Stomach smooth muscle (tissue), 2 donors: ENCODE results near the gene IFT80.
"Not testable (repeated sequence)": the region's sequence is repeated elsewhere in the genome, so short reads cannot be mapped to it uniquely, and the experiment has no call there.

Source experiments
- H3K27ac ChIP-seq: one replicate; pipeline ENCODE4 v1.7.0; 2013; ENCODE audit warnings: mild to moderate bottlenecking, low read length, inconsistent platforms
- H3K27me3 ChIP-seq, 2 donors: one replicate each; pipeline ENCODE4 v1.7.0; 2013; ENCODE audit warnings: low read length in 2 of 2; ENCODE audit not compliant: insufficient read depth in 2 of 2, control insufficient read depth in 1 of 2
- H3K36me3 ChIP-seq, 2 donors: one replicate each; pipeline ENCODE4 v1.7.0; 2013; ENCODE audit warnings: low read length in 2 of 2; ENCODE audit not compliant: control insufficient read depth in 2 of 2, insufficient read depth in 2 of 2
- H3K4me1 ChIP-seq: one replicate; pipeline ENCODE4 v1.7.0; 2013; ENCODE audit warnings: low read length; ENCODE audit not compliant: control insufficient read depth, insufficient read depth
- H3K4me3 ChIP-seq, 2 donors: one replicate each; pipeline ENCODE4 v1.7.0; 2013; ENCODE audit warnings: low read length in 2 of 2
- H3K9ac ChIP-seq, 2 donors: one replicate each; pipeline ENCODE4 v1.7.0; 2013; ENCODE audit warnings: low read length in 2 of 2, mild to moderate bottlenecking in 1 of 2
- H3K9me3 ChIP-seq, 2 donors: one replicate each; pipeline ENCODE4 v1.7.0; 2013; ENCODE audit warnings: low read length in 2 of 2; ENCODE audit not compliant: control insufficient read depth in 2 of 2
- donor health status: healthy.
- donor health status: Pancreatic carcinoma.

The IFT80 gene

GRCh38 chr3:160365869-160366522 lies 33.0 kb downstream of the IFT80 start:
- Histone ChIP-seq H3K4me3 (no peak overlapping the region), H3K36me3 (peaks cover 0 to 3% of the 10 kb centered on the region in 2 donors)

GRCh38 chr3:160362896-160363295 lies 36.1 kb downstream of the IFT80 start:
- not testable (repeated sequence) for H3K27ac ChIP-seq, H3K9me3 ChIP-seq, H3K4me1 ChIP-seq, H3K4me3 ChIP-seq, H3K36me3 ChIP-seq, H3K9ac ChIP-seq, H3K27me3 ChIP-seq

More at GRCh38 chr3:160365869-160366522, 33.0 kb downstream of the IFT80 start:
- Histone ChIP-seq H3K27me3 (no peaks in the 10 kb centered on the region), H3K4me1 (no peaks in the 10 kb centered on the region), H3K9ac (no peak overlapping the region), H3K27ac (no peak overlapping the region), H3K9me3 (no peaks in the 10 kb centered on the region)

GRCh38 chr3:160355826-160356225 lies 43.2 kb downstream of the IFT80 start:
- Histone ChIP-seq H3K4me3 (no peak overlapping the region), H3K9ac (no peak overlapping the region), H3K27me3 (no peaks in the 10 kb centered on the region), H3K27ac (no peak overlapping the region), H3K4me1 (no peaks in the 10 kb centered on the region), H3K9me3 (no peaks in the 10 kb centered on the region), H3K36me3 (no peaks in the 10 kb centered on the region)

GRCh38 chr3:160346511-160346910 lies 52.5 kb downstream of the IFT80 start:
- no peaks in the 10 kb centered on the region for H3K4me1 ChIP-seq
- H3K9ac ChIP-seq, result no peak overlapping the region
- no peak overlapping the region for H3K4me3 ChIP-seq
- no peak overlapping the region for H3K27ac ChIP-seq
- H3K36me3 ChIP-seq, result no peaks in the 10 kb centered on the region
- no peaks in the 10 kb centered on the region for H3K27me3 ChIP-seq
- no peaks in the 10 kb centered on the region for H3K9me3 ChIP-seq

- Histone ChIP-seq H3K27me3 (no peaks in the 10 kb centered on the region), H3K4me1 (no peaks in the 10 kb centered on the region), H3K27ac (no peak overlapping the region), H3K9me3 (no peaks in the 10 kb centered on the region), H3K9ac (no peak overlapping the region), H3K36me3 (no peaks in the 10 kb centered on the region), H3K4me3 (no peak overlapping the region)
Observed at GRCh38 chr3:160343132-160343531, 55.9 kb downstream of the IFT80 start.

GRCh38 chr3:160340351-160340750 lies 58.7 kb downstream of the IFT80 start:
- no peaks in the 10 kb centered on the region for H3K4me1 ChIP-seq
- no peaks in the 10 kb centered on the region for H3K9me3 ChIP-seq
- no peak overlapping the region for H3K4me3 ChIP-seq

GRCh38 chr3:160331127-160331937 lies 67.7 kb downstream of the IFT80 start:
- H3K4me3 ChIP-seq, result no peak overlapping the region
- no peaks in the 10 kb centered on the region for H3K4me1 ChIP-seq

More at GRCh38 chr3:160340351-160340750, 58.7 kb downstream of the IFT80 start:
- H3K27me3 ChIP-seq, result no peaks in the 10 kb centered on the region
- H3K36me3 ChIP-seq, result no peaks in the 10 kb centered on the region
- H3K27ac ChIP-seq, result no peak overlapping the region
- no peak overlapping the region for H3K9ac ChIP-seq

GRCh38 chr3:160330690-160331089 lies 68.3 kb downstream of the IFT80 start:
- H3K27me3 ChIP-seq, result no peaks in the 10 kb centered on the region
- no peaks in the 10 kb centered on the region for H3K36me3 ChIP-seq
- H3K9me3 ChIP-seq, result no peaks in the 10 kb centered on the region
- H3K4me1 ChIP-seq, result no peaks in the 10 kb centered on the region
- H3K4me3 ChIP-seq, result no peak overlapping the region
- H3K27ac ChIP-seq, result no peak overlapping the region
- H3K9ac ChIP-seq, result no peak overlapping the region

More at GRCh38 chr3:160331127-160331937, 67.7 kb downstream of the IFT80 start:
- H3K9me3 ChIP-seq, result no peaks in the 10 kb centered on the region
- no peaks in the 10 kb centered on the region for H3K36me3 ChIP-seq
- H3K27ac ChIP-seq, result no peak overlapping the region
- no peak overlapping the region for H3K9ac ChIP-seq
- no peaks in the 10 kb centered on the region for H3K27me3 ChIP-seq

- H3K9me3 ChIP-seq, result no peaks in the 10 kb centered on the region
- no peaks in the 10 kb centered on the region for H3K27me3 ChIP-seq
- no peaks in the 10 kb centered on the region for H3K36me3 ChIP-seq
- H3K4me1 ChIP-seq, result no peaks in the 10 kb centered on the region
- H3K4me3 ChIP-seq, result no peak overlapping the region
- H3K9ac ChIP-seq, result no peak overlapping the region
- H3K27ac ChIP-seq, result no peak overlapping the region
Observed at GRCh38 chr3:160330109-160330508, 68.9 kb downstream of the IFT80 start.

GRCh38 chr3:160326286-160326685 lies 72.7 kb downstream of the IFT80 start:
- H3K36me3 ChIP-seq, H3K4me3 ChIP-seq, H3K9ac ChIP-seq, H3K27ac ChIP-seq, H3K4me1 ChIP-seq, H3K27me3 ChIP-seq, H3K9me3 ChIP-seq: not testable (repeated sequence)

- not testable (repeated sequence) for H3K27me3 ChIP-seq, H3K36me3 ChIP-seq, H3K9me3 ChIP-seq, H3K4me1 ChIP-seq, H3K27ac ChIP-seq, H3K4me3 ChIP-seq, H3K9ac ChIP-seq
Observed at GRCh38 chr3:160321821-160322220, 77.2 kb downstream of the IFT80 start.
